Measurements from ENCODE around the gene ALPL. TPM values are rescaled to one million over a fixed set of nuclear protein-coding genes. Genes with fewer than 3 reads are reported as not detected.

Gene ALPL
- total RNA-seq, 1 donor from 2014 or later: 6.6 TPM

DNA sequence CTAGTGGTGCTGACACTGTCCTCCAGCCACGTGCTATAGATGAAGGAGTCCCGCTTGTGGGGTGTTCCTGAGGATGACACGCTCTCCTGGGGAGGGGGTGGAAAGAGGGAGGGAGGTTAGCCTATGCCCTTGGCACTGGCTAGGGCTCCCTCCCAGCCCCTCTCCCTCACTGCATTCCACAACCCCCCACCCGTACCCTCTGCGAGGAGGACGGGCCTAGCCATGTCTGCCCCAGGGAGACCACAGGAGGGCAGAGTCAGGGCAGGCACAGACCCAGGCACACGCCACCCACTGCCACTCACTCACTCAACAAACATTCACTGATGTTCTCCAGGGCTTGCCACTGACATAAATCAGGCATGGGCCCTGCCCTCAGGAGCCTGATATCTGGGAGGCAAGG is 89.2 kb downstream of the ALPL start:
- no peak for DNase-seq (ENCODE audit: extremely low spot score in 2 of 2)
- no peaks in the 10 kb centered on the region for H3K9me3 ChIP-seq
- H3K4me3 ChIP-seq: no peak overlapping the region
- TF ChIP-seq POLR2AphosphoS5 (IDR thresholded peaks at IDR 0.05; ENCODE audit: insufficient read depth in 1 of 2, low read depth in 1 of 2) (no peak), POLR2A (IDR thresholded peaks at IDR 0.05) (no peak)
- TF ChIP-seq, protein P1, sequence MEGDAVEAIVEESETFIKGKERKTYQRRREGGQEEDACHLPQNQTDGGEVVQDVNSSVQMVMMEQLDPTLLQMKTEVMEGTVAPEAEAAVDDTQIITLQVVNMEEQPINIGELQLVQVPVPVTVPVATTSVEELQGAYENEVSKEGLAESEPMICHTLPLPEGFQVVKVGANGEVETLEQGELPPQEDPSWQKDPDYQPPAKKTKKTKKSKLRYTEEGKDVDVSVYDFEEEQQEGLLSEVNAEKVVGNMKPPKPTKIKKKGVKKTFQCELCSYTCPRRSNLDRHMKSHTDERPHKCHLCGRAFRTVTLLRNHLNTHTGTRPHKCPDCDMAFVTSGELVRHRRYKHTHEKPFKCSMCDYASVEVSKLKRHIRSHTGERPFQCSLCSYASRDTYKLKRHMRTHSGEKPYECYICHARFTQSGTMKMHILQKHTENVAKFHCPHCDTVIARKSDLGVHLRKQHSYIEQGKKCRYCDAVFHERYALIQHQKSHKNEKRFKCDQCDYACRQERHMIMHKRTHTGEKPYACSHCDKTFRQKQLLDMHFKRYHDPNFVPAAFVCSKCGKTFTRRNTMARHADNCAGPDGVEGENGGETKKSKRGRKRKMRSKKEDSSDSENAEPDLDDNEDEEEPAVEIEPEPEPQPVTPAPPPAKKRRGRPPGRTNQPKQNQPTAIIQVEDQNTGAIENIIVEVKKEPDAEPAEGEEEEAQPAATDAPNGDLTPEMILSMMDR (IDR thresholded peaks at IDR 0.05): no peak
- intact Hi-C loops (cut with DNase I): no loop called here
- H3K27me3 ChIP-seq: no peaks in the 10 kb centered on the region
- no peaks in the 10 kb centered on the region for H3K4me1 ChIP-seq
- no peaks in the 10 kb centered on the region for H3K36me3 ChIP-seq
- no peak overlapping the region for H3K27ac ChIP-seq

DNA sequence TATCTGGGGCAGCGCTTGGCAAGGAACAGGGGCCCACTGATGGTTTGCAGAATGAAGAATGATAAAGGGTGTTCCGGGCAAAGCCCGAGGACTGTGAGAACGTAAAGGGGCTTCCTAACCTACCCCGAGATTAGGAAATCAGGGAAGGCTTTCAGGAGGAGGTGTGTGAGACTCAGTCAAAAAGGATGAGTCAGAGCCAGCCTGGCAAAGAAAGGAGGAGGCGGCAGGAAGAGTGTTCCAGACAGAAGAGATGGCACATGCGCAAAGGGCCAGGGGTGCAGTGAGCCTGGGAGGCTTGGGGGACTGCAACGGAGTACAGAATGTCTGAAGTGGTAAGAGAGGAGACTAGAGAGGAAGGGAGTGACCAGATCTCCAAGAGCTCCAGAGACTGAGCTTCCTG is 89.7 kb downstream of the ALPL start:
- Histone ChIP-seq H3K36me3 (no peaks in the 10 kb centered on the region), H3K27me3 (no peaks in the 10 kb centered on the region), H3K4me1 (no peaks in the 10 kb centered on the region), H3K9me3 (no peaks in the 10 kb centered on the region), H3K4me3 (no peak overlapping the region), H3K27ac (no peak overlapping the region)
- DNase-seq (ENCODE audit: extremely low spot score in 2 of 2): no peak
- TF ChIP-seq, protein P1 (IDR thresholded peaks at IDR 0.05): no peak
- TF ChIP-seq POLR2A (IDR thresholded peaks at IDR 0.05) (no peak), POLR2AphosphoS5 (IDR thresholded peaks at IDR 0.05; ENCODE audit: insufficient read depth in 1 of 2, low read depth in 1 of 2) (no peak)
- intact Hi-C loops (cut with DNase I): no loop called here

DNA sequence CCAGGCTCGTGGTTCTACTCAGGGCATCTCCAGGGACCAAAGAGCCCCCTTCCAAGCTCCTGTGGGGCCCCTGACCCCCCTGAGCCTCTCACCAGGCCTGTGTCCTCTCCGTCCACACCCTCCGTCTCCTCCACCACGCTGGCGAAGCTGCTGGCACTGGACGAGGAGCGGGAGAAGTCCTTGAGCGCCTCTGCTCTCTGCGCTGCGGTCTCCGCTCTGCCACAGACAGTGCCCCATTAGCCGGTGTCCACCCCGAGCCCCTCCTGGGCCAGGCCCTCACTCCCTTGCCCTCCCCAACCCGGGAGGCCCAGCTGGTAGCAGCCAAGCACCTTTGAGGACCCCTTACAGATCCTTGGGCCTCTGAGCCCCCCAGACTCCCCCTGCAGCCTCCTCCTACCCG is 90.2 kb downstream of the ALPL start:
- no peak overlapping the region for H3K27ac ChIP-seq
- H3K27me3 ChIP-seq: no peaks in the 10 kb centered on the region
- no peak overlapping the region for H3K4me3 ChIP-seq
- no peaks in the 10 kb centered on the region for H3K36me3 ChIP-seq
- H3K9me3 ChIP-seq: no peaks in the 10 kb centered on the region
- H3K4me1 ChIP-seq: no peaks in the 10 kb centered on the region
- TF ChIP-seq POLR2A (IDR thresholded peaks at IDR 0.05) (no peak), POLR2AphosphoS5 (IDR thresholded peaks at IDR 0.05; ENCODE audit: insufficient read depth in 1 of 2, low read depth in 1 of 2) (no peak)
- TF ChIP-seq, protein P1 (IDR thresholded peaks at IDR 0.05): no peak
- intact Hi-C loops (cut with DNase I): no loop called here
- DNase-seq (ENCODE audit: extremely low spot score in 2 of 2): no peak

DNA sequence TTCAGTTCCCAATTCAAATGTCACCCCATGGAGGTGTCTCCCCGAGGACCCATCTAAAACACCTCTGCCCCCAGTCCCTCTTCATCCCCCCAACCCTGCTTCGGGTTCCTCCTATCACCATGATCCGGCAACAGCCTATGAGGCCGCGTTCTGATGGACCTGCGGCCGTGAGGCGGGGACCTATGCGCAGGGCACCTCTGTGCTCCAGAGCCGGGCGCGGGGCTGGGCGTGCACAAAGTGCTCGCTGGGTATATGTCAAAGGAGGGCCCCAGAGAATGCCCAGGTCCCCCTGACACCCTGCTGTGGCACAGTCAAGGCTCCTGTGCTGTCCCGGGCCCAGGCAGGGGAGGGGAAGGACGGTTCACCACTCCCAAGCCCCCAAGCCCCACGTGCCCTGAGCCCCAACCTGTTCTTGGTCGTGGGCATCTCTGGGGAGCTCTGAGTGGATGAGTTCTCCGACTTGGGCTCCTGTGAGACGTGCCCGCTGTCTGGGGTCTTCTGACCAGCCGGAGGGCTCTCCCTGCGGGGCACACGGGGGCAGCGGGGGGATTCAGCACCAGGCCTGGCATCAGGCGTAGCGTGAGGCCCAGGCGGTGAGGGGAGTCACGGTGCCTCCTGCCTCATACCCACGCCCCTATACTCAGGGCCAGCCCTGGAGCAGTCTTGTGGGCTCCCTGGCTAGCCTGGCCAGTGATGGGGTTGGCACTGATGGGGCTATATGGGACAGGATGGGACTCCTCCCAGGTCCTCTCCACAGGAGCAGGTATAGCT is 92.2 kb downstream of the ALPL start:
- intact Hi-C loops (cut with DNase I): no loop called here
- no peaks in the 10 kb centered on the region for H3K27me3 ChIP-seq
- DNase-seq (ENCODE audit: extremely low spot score in 2 of 2): no peak
- H3K4me1 ChIP-seq: no peaks in the 10 kb centered on the region
- no peaks in the 10 kb centered on the region for H3K9me3 ChIP-seq
- H3K27ac ChIP-seq: no peak overlapping the region
- no peak overlapping the region for H3K4me3 ChIP-seq
- H3K36me3 ChIP-seq: no peaks in the 10 kb centered on the region
- TF ChIP-seq POLR2AphosphoS5 (IDR thresholded peaks at IDR 0.05; ENCODE audit: insufficient read depth in 1 of 2, low read depth in 1 of 2): no peak

DNA sequence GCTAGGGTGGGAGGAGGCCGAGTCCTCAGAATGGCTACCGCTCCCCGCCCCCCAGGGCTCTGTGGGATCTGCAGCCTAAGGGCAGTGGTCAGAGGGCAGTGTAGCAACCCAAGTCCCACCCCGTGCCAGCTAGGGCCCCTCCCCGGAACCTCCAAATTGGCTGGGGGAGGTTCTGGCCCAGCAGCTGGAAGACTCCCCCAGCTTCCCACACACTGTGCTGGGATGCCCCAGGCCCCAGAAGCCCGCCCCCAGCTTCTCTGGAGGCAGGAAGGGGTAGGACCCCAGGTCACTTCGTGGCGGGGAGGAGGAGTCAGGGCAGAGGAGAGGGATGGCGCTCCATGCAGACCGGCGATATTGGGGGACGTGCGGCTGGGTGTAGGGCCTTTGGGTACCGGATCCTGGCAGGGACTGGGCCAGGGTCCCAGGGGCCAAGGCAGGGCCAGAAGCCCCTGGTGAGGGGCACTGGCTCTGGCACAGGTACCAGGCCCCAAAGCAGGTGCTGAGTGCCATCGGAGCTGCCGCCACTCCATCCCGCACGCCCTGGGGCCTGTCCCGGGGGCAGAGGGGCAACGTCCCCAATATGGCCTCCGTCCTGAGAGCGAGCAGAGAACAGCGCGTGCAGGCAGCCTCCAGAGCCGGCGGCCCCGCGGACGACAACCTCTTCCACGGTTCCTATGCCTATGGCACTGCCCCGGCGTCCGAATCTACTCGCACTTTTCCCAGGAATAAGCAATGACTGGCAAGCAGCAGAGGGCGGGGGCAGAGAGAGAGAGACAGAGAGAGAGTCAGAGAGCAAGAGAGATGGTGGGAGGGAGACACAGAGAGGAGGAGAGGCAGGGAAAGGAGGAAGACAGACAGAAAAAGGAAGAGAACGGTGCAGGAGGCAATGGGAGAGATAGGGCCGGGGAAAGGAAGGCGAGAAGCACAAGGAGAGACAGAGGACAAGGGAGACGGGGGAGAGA is 94.2 kb downstream of the ALPL start:
- TF ChIP-seq, protein P1 (IDR thresholded peaks at IDR 0.05): no peak
- no peak for TF ChIP-seq POLR2AphosphoS5 (IDR thresholded peaks at IDR 0.05; ENCODE audit: insufficient read depth in 1 of 2, low read depth in 1 of 2)
- no peak for TF ChIP-seq POLR2A (IDR thresholded peaks at IDR 0.05)
- intact Hi-C loops (cut with DNase I): no loop called here
- H3K4me1 ChIP-seq: no peaks in the 10 kb centered on the region
- H3K9me3 ChIP-seq: no peaks in the 10 kb centered on the region
- no peaks in the 10 kb centered on the region for H3K36me3 ChIP-seq
- no peak overlapping the region for H3K4me3 ChIP-seq
- no peaks in the 10 kb centered on the region for H3K27me3 ChIP-seq
- no peak for DNase-seq (ENCODE audit: extremely low spot score in 2 of 2)
- H3K27ac ChIP-seq: no peak overlapping the region
